ENCODE measurements around the gene RNF121.

Gene RNF121

GRCh38 chr11:72008728-72009127 is 79.9 kb downstream of the RNF121 start:
- H3K9ac ChIP-seq (ENCODE audit: low read length) = no peak overlapping the region
- H3K4me2 ChIP-seq (ENCODE audit: low read depth, low read length) = no peak overlapping the region
- peaks cover 7% of the 10 kb centered on the region; the same call in 1 of the 2 replicates for H3K36me3 ChIP-seq (replicated peaks; ENCODE audit: insufficient read depth, low read length)
- TF ChIP-seq EZH2 (optimal IDR thresholded peaks at IDR 0.05; ENCODE audit: low read depth, low read length) (no peak), EZH2phosphoT487 (IDR thresholded peaks at IDR 0.05; ENCODE audit: low read length) (no peak), CTCF (IDR thresholded peaks at IDR 0.05; ENCODE audit: low read length) (no peak)
- no peaks in the 10 kb centered on the region for H3K9me2 ChIP-seq (replicated peaks; ENCODE audit: insufficient read depth, low read length)
- H3F3A ChIP-seq (ENCODE audit: insufficient read depth, low read length) = 0 out of 2 replicates have a peak, but pooled peaks cover 3% of the 10 kb centered on the region
- no peak overlapping the region for H3K27ac ChIP-seq (ENCODE audit: low read length)
- H3K4me3 ChIP-seq (ENCODE audit: low read length) = no peak overlapping the region
- no peak for DNase-seq
- no peaks in the 10 kb centered on the region for H4K20me1 ChIP-seq (ENCODE audit: insufficient read depth, low read length)
- no peak overlapping the region for H2AFZ ChIP-seq (ENCODE audit: low read length)
- no peaks in the 10 kb centered on the region for H3K9me3 ChIP-seq (replicated peaks; ENCODE audit: insufficient read depth, low read length)
- no peaks in the 10 kb centered on the region for H3K79me2 ChIP-seq (ENCODE audit: low read length)
- no peaks in the 10 kb centered on the region for H3K4me1 ChIP-seq (ENCODE audit: low read length)
- no peaks in the 10 kb centered on the region for H3K27me3 ChIP-seq (replicated peaks; ENCODE audit: insufficient read depth, low read length)

GRCh38 chr11:72009156-72009555 is 80.3 kb downstream of the RNF121 start:
- no peak overlapping the region for H3K9ac ChIP-seq (ENCODE audit: low read length)
- H3K4me3 ChIP-seq (ENCODE audit: low read length) = no peak overlapping the region
- H4K20me1 ChIP-seq (ENCODE audit: insufficient read depth, low read length) = no peaks in the 10 kb centered on the region
- no peak overlapping the region for H3K27ac ChIP-seq (ENCODE audit: low read length)
- no peak overlapping the region for H2AFZ ChIP-seq (ENCODE audit: low read length)
- no peaks in the 10 kb centered on the region for H3K79me2 ChIP-seq (ENCODE audit: low read length)
- no peaks in the 10 kb centered on the region for H3K4me1 ChIP-seq (ENCODE audit: low read length)
- TF ChIP-seq EZH2phosphoT487 (IDR thresholded peaks at IDR 0.05; ENCODE audit: low read length) (no peak), EZH2 (optimal IDR thresholded peaks at IDR 0.05; ENCODE audit: low read depth, low read length) (no peak), CTCF (IDR thresholded peaks at IDR 0.05; ENCODE audit: low read length) (no peak)
- peaks cover 7% of the 10 kb centered on the region; the same call in 1 of the 2 replicates for H3K36me3 ChIP-seq (replicated peaks; ENCODE audit: insufficient read depth, low read length)
- no peak overlapping the region for H3K4me2 ChIP-seq (ENCODE audit: low read depth, low read length)
- no peak for DNase-seq
- 0 out of 2 replicates have a peak, but pooled peaks cover 3% of the 10 kb centered on the region for H3F3A ChIP-seq (ENCODE audit: insufficient read depth, low read length)
- H3K9me3 ChIP-seq (replicated peaks; ENCODE audit: insufficient read depth, low read length) = no peaks in the 10 kb centered on the region
- no peaks in the 10 kb centered on the region for H3K27me3 ChIP-seq (replicated peaks; ENCODE audit: insufficient read depth, low read length)
- no peaks in the 10 kb centered on the region for H3K9me2 ChIP-seq (replicated peaks; ENCODE audit: insufficient read depth, low read length)

- no peaks in the 10 kb centered on the region for H4K20me1 ChIP-seq (ENCODE audit: insufficient read depth, low read length)
- H3K9ac ChIP-seq (ENCODE audit: low read length) = no peak overlapping the region
- no peaks in the 10 kb centered on the region for H3K79me2 ChIP-seq (ENCODE audit: low read length)
- H3K4me1 ChIP-seq (ENCODE audit: low read length) = no peaks in the 10 kb centered on the region
- no peaks in the 10 kb centered on the region for H3K9me3 ChIP-seq (replicated peaks; ENCODE audit: insufficient read depth, low read length)
- H2AFZ ChIP-seq (ENCODE audit: low read length) = no peak overlapping the region
- H3K27me3 ChIP-seq (replicated peaks; ENCODE audit: insufficient read depth, low read length) = no peaks in the 10 kb centered on the region
- no peak overlapping the region for H3K4me3 ChIP-seq (ENCODE audit: low read length)
- no peak for DNase-seq
- no peak overlapping the region for H3K27ac ChIP-seq (ENCODE audit: low read length)
- TF ChIP-seq CTCF (IDR thresholded peaks at IDR 0.05; ENCODE audit: low read length) = no peak
- TF ChIP-seq EZH2phosphoT487 (IDR thresholded peaks at IDR 0.05; ENCODE audit: low read length) = no peak
- no peak for TF ChIP-seq EZH2 (optimal IDR thresholded peaks at IDR 0.05; ENCODE audit: low read depth, low read length)
- peaks cover 7% of the 10 kb centered on the region; the same call in 1 of the 2 replicates for H3K36me3 ChIP-seq (replicated peaks; ENCODE audit: insufficient read depth, low read length)
- no peak overlapping the region for H3K4me2 ChIP-seq (ENCODE audit: low read depth, low read length)
- no peaks in the 10 kb centered on the region for H3K9me2 ChIP-seq (replicated peaks; ENCODE audit: insufficient read depth, low read length)
- H3F3A ChIP-seq (ENCODE audit: insufficient read depth, low read length) = 0 out of 2 replicates have a peak, but pooled peaks cover 3% of the 10 kb centered on the region
Observed at GRCh38 chr11:72010529-72011233, 81.8 kb downstream of the RNF121 start.

All from MM.1S (cell line).